Fibroblast of skin of right biceps (primary cell): Measurements from ENCODE around the gene FXYD3.

Experiments
- DNase-seq: peaks from one replicate; pipeline ENCODE4 v3.0.0-alpha.2; 2013

The FXYD3 gene

GRCh38 chr19:35165200-35166058, 49.8 kb downstream of the FXYD3 start:
- DNase-seq, result no peak

- no peak for DNase-seq
Observed at GRCh38 chr19:35166100-35167063, 50.8 kb downstream of the FXYD3 start.

- DNase-seq, result no peak
Observed at GRCh38 chr19:35167251-35168119, 51.9 kb downstream of the FXYD3 start.

GRCh38 chr19:35168196-35168595, 52.6 kb downstream of the FXYD3 start:
- peak; percentile 19 for DNase-seq

GRCh38 chr19:35169221-35169995, 53.8 kb downstream of the FXYD3 start:
- DNase-seq, result no peak

- no peak for DNase-seq
Observed at GRCh38 chr19:35170359-35171061, 54.9 kb downstream of the FXYD3 start.

- no peak for DNase-seq
Observed at GRCh38 chr19:35171730-35172129, 56.1 kb downstream of the FXYD3 start.
